DND-41 (cell line): ENCODE data around the gene PROSER3.

Source experiments
- EZH2 ChIP-seq: IDR thresholded peaks from 3 replicates; pipeline ENCODE4 v1.6.1; 2012; ENCODE audit warnings: borderline replicate concordance, low read depth, mild to moderate bottlenecking, moderate library complexity, low read length, inconsistent platforms; ENCODE audit not compliant: severe bottlenecking
- TF ChIP-seq, protein P1 (sequence below): IDR thresholded peaks from 2 replicates; pipeline ENCODE4 v1.5.1; 2012; ENCODE audit warnings: borderline replicate concordance, low read length, moderate library complexity, mild to moderate bottlenecking; ENCODE audit not compliant: poor library complexity, severe bottlenecking; ENCODE audit errors: extremely low read depth

GRCh38 chr19:35712567-35713505, 45.1 kb upstream of the PROSER3 start:
- TF ChIP-seq, protein P1, sequence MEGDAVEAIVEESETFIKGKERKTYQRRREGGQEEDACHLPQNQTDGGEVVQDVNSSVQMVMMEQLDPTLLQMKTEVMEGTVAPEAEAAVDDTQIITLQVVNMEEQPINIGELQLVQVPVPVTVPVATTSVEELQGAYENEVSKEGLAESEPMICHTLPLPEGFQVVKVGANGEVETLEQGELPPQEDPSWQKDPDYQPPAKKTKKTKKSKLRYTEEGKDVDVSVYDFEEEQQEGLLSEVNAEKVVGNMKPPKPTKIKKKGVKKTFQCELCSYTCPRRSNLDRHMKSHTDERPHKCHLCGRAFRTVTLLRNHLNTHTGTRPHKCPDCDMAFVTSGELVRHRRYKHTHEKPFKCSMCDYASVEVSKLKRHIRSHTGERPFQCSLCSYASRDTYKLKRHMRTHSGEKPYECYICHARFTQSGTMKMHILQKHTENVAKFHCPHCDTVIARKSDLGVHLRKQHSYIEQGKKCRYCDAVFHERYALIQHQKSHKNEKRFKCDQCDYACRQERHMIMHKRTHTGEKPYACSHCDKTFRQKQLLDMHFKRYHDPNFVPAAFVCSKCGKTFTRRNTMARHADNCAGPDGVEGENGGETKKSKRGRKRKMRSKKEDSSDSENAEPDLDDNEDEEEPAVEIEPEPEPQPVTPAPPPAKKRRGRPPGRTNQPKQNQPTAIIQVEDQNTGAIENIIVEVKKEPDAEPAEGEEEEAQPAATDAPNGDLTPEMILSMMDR: no peak
- no peak for TF ChIP-seq EZH2
